ENCODE results near the gene VWF. TPM values are rescaled to one million over a fixed set of nuclear protein-coding genes. Genes with fewer than 3 reads are reported as not detected.
A peak's percentile ranks its signal among the peaks of the same experiment; 100 is the strongest.

Gene VWF
- total RNA-seq, 1 donor from 2014 or later: 0.70 TPM

DNA sequence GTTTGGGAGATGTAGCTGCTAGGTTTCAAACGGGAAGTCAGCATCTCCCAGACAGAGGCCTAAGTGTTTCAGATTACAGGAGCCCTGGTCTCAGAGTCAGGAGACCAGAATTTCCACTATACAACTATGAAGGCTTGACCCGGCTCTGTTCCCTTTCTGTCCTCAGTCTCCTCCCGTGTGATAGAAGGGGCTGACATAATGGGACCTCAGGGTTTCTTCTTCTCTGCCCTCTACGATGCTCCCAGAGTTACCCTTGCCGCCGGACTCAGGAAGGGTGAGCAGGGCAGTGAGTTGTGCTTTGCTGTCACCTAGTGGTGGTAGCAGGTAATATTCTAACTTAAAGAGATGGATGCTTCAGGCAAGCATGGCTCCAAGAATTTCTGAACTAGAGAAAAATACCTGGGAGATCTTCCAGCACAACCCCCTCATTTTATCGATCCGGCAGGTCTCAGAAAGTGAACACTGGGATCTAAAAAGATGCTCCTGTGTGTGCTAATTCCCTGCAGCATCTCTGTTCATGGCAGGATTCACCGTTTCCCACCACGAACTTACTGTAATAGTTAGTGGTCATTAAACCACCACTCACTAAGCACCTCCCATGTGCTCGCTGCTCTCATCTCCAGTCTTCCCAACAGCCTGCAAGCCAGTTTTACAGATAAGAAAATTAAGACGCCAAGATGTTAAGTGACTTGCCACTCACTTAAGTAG, 84.4 kb downstream of the VWF start:
- Mint-ChIP-seq H3K36me3 (no peaks in the 10 kb centered on the region), H3K27ac (no peak overlapping the region), H3K4me3 (no peak overlapping the region), H3K4me1 (ENCODE audit: unreplicated experiment) (peaks cover 5% of the 10 kb centered on the region), H3K9me3 (no peaks in the 10 kb centered on the region), H3K27me3 (peaks cover 26% of the 10 kb centered on the region)
- TF ChIP-seq CTCF (conservative IDR thresholded peaks at IDR 0.05): peak; percentile 89
- DNase-seq (ENCODE audit: extremely low spot score, unreplicated experiment): no peak

- no peak for DNase-seq (ENCODE audit: extremely low spot score, unreplicated experiment)
- Mint-ChIP-seq H3K36me3 (no peaks in the 10 kb centered on the region), H3K4me3 (no peak overlapping the region), H3K27ac (no peak overlapping the region), H3K9me3 (no peaks in the 10 kb centered on the region), H3K27me3 (peaks cover 10% of the 10 kb centered on the region), H3K4me1 (ENCODE audit: unreplicated experiment) (peaks cover 5% of the 10 kb centered on the region)
- peak; percentile 85 for TF ChIP-seq CTCF (conservative IDR thresholded peaks at IDR 0.05)
These were observed 86.3 kb downstream of the VWF start for GRCh38 chr12:6038160-6038559.

DNA sequence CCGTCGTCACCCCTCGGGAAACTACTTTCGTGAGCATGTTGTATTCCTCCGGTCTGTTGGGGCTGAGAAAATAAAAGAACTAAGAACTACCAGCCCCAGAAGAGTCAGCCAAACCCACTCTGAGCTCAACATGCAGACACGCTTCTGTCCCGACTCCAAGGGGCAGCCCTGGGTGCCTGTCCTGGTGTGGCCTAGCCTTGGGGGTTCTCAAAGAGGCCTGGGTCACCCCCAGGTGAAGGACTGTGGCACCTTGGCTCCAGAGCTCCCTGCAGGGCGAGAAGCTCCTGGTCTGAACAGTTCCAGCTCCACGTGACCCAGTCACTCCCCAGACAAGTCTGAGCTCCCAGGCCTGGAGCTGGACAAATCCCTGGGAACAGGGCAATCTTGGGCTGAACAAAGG, 87.0 kb downstream of the VWF start:
- no peak for TF ChIP-seq CTCF (conservative IDR thresholded peaks at IDR 0.05)
- no peak for DNase-seq (ENCODE audit: extremely low spot score, unreplicated experiment)

DNA sequence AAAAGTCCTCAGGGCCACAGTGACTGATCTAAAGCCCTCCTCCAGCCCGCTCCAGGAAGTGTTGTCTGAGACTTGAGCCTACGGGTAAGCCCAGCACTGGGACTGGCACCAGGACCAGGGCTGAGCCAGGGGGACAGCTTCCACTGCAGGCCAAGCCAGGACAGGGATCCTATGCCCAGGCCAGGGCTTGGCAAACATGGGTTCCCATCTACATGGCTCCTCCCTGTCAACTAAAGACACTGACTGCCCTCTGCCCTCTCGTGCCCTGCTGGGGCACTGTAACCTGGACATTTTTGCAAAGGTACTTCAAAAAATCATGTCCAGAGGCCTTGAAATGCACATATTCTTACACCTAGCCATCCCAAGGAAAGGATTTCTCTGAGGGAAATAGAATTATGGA, 88.0 kb downstream of the VWF start:
- H3K27ac Mint-ChIP-seq: no peak overlapping the region
- peaks cover 5% of the 10 kb centered on the region for H3K4me1 Mint-ChIP-seq (ENCODE audit: unreplicated experiment)
- no peak for DNase-seq (ENCODE audit: extremely low spot score, unreplicated experiment)
- H3K4me3 Mint-ChIP-seq: no peak overlapping the region
- H3K27me3 Mint-ChIP-seq: peaks cover 8% of the 10 kb centered on the region
- no peak for TF ChIP-seq CTCF (conservative IDR thresholded peaks at IDR 0.05)
- H3K9me3 Mint-ChIP-seq: no peaks in the 10 kb centered on the region
- peaks cover 4% of the 10 kb centered on the region for H3K36me3 Mint-ChIP-seq

More for the DNA sequence above, 87.0 kb downstream of the VWF start:
- Mint-ChIP-seq H3K4me3 (no peak overlapping the region), H3K4me1 (ENCODE audit: unreplicated experiment) (peaks cover 5% of the 10 kb centered on the region), H3K27me3 (peaks cover 8% of the 10 kb centered on the region), H3K9me3 (no peaks in the 10 kb centered on the region), H3K36me3 (peaks cover 4% of the 10 kb centered on the region), H3K27ac (no peak overlapping the region)

GRCh38 chr12:6034596-6034995, 89.9 kb downstream of the VWF start:
- H3K4me1 Mint-ChIP-seq (ENCODE audit: unreplicated experiment): no peaks in the 10 kb centered on the region
- peaks cover 4% of the 10 kb centered on the region for H3K36me3 Mint-ChIP-seq
- TF ChIP-seq CTCF (conservative IDR thresholded peaks at IDR 0.05): no peak
- H3K9me3 Mint-ChIP-seq: no peaks in the 10 kb centered on the region
- peaks cover 6% of the 10 kb centered on the region for H3K27me3 Mint-ChIP-seq
- no peak for DNase-seq (ENCODE audit: extremely low spot score, unreplicated experiment)
- H3K27ac Mint-ChIP-seq: no peak overlapping the region
- H3K4me3 Mint-ChIP-seq: no peak overlapping the region
